ENCODE data around the gene PEMT.
"Not testable (repeated sequence)": the region's sequence is repeated elsewhere in the genome, so short reads cannot be mapped to it uniquely, and the experiment has no call there.

The PEMT gene

GRCh38 chr17:17591355-17592298 is at the start of gene PEMT:
Gene PEMT, minus strand, starts transcription at chr17:17591708. Its CDS starts 82 bp downstream, at chr17:17591626.
- peak; percentile 78 to 90 (median 82) for DNase-seq (ENCODE audit: low read depth in 4 of 4, low spot score in 1 of 4)

GRCh38 chr17:17639661-17640270 is 48.3 kb upstream of the PEMT start:
- not testable (repeated sequence) for DNase-seq (ENCODE audit: low read depth in 4 of 4, low spot score in 1 of 4)

GRCh38 chr17:17638467-17638866 is 47.0 kb upstream of the PEMT start:
- no peak for DNase-seq (ENCODE audit: low read depth in 4 of 4, low spot score in 1 of 4)

GRCh38 chr17:17636272-17636885 is 44.9 kb upstream of the PEMT start:
- DNase-seq (ENCODE audit: low read depth in 4 of 4, low spot score in 1 of 4): no peak

GRCh38 chr17:17635537-17636271 is 44.2 kb upstream of the PEMT start:
- DNase-seq (ENCODE audit: low read depth in 4 of 4, low spot score in 1 of 4): not testable (repeated sequence)

GRCh38 chr17:17635126-17635525 is 43.6 kb upstream of the PEMT start:
- DNase-seq (ENCODE audit: low read depth in 4 of 4, low spot score in 1 of 4): no peak

- DNase-seq (ENCODE audit: low read depth in 4 of 4, low spot score in 1 of 4): no peak
Observed at GRCh38 chr17:17633310-17633709, 41.8 kb upstream of the PEMT start.

- not testable (repeated sequence) for DNase-seq (ENCODE audit: low read depth in 4 of 4, low spot score in 1 of 4)
Observed at GRCh38 chr17:17632690-17633089, 41.2 kb upstream of the PEMT start.

GRCh38 chr17:17628388-17629008 is 37.0 kb upstream of the PEMT start:
- peak in 3 of 4 experiments; percentile 7 to 19 (median 9) for DNase-seq (ENCODE audit: low read depth in 4 of 4, low spot score in 1 of 4)

GRCh38 chr17:17626840-17627239 is 35.3 kb upstream of the PEMT start:
- no peak for DNase-seq (ENCODE audit: low read depth in 4 of 4, low spot score in 1 of 4)

GRCh38 chr17:17626151-17626805 is 34.8 kb upstream of the PEMT start:
- DNase-seq (ENCODE audit: low read depth in 4 of 4, low spot score in 1 of 4): no peak

- no peak for DNase-seq (ENCODE audit: low read depth in 4 of 4, low spot score in 1 of 4)
Observed at GRCh38 chr17:17624741-17625140, 33.2 kb upstream of the PEMT start.

GRCh38 chr17:17623904-17624303 is 32.4 kb upstream of the PEMT start:
- no peak for DNase-seq (ENCODE audit: low read depth in 4 of 4, low spot score in 1 of 4)

- DNase-seq (ENCODE audit: low read depth in 4 of 4, low spot score in 1 of 4): no peak
Observed at GRCh38 chr17:17621254-17621653, 29.7 kb upstream of the PEMT start.

- peak in 3 of 4 experiments; percentile 25 to 40 (median 32) for DNase-seq (ENCODE audit: low read depth in 4 of 4, low spot score in 1 of 4)
Observed at GRCh38 chr17:17613708-17614114, 22.2 kb upstream of the PEMT start.

- no peak for DNase-seq (ENCODE audit: low read depth in 4 of 4, low spot score in 1 of 4)
Observed at GRCh38 chr17:17612085-17613022, 20.8 kb upstream of the PEMT start.

- no peak for DNase-seq (ENCODE audit: low read depth in 4 of 4, low spot score in 1 of 4)
Observed at GRCh38 chr17:17609121-17609520, 17.6 kb upstream of the PEMT start.

GRCh38 chr17:17606416-17607000 is 15.0 kb upstream of the PEMT start:
- no peak for DNase-seq (ENCODE audit: low read depth in 4 of 4, low spot score in 1 of 4)

- no peak for DNase-seq (ENCODE audit: low read depth in 4 of 4, low spot score in 1 of 4)
Observed at GRCh38 chr17:17605729-17606088, 14.2 kb upstream of the PEMT start.
